Neuron (in vitro differentiated cells): Measurements from ENCODE around the gene BRME1.
A peak's percentile ranks its signal among the peaks of the same experiment; 100 is the strongest.

ENCODE experiments used
- H2AFZ ChIP-seq: one replicate; pipeline ENCODE4 v1.6.1; 2013; ENCODE audit warnings: low read depth, mild to moderate bottlenecking, inconsistent platforms, low read length, moderate library complexity
- H3K27me3 ChIP-seq: one replicate; pipeline ENCODE4 v1.6.1; 2013; ENCODE audit warnings: low read length; ENCODE audit not compliant: insufficient read depth
- H3K36me3 ChIP-seq: one replicate; pipeline ENCODE4 v1.6.1; 2013; ENCODE audit warnings: low read length; ENCODE audit not compliant: insufficient read depth
- H3K4me1 ChIP-seq: one replicate; pipeline ENCODE4 v1.6.1; 2013; ENCODE audit warnings: low read length; ENCODE audit not compliant: insufficient read depth
- H3K4me3 ChIP-seq: 2 replicates; pipeline ENCODE4 v1.5.1; 2013; ENCODE audit warnings: mild to moderate bottlenecking, low read length, moderate library complexity
- H3K9me3 ChIP-seq: one replicate; pipeline ENCODE4 v1.6.1; 2013; ENCODE audit warnings: low read length

Gene BRME1

DNA sequence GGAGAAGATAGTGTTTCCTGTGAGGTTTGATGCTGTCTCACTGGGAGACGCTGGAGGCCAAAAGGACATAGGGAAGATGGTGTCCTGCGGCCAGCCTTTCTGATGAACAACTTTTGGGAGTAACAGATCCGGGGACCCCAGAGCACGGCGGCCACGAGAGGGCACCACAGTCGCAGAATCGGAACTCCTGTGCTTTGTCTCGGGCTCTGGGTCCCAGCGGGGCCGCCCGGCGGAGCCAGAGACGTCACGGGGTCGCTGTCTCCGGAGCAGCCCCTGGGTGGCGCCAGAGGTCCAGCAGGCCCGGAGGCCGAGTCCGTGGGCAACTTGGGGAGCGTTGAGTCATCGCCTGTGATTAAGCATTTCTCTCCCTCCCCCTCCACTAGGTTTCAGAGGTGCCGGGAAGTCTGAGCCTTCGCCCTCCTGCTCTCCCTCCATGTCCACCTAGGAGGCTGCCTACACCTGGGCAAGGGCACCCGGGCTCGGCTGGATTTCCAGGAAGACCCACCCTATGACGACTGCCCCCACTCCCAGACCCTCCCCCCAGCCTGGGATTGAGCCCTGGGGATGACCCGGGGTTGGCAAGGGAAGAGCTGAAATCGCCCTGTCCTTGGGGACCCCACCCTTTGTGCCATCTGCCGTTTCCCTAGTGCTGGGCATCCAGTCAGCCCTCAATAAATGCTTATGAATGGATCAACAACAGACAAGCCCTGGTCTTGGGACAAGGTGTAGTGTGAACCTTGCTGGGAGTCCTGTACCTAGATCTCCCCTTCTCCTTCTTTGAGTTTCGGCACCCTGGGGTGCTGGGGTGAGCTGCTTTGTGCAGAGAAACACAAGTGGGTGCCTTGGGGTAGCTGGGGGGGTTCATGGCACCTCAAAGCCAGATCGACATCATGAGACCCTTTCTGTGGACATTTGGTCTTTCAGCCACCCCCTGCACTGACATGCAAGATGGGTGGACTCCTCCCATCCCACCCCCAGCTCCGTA is 25.6 kb downstream of the BRME1 start:
- Histone ChIP-seq H3K4me1 (peaks cover 19% of the 10 kb centered on the region), H3K27me3 (no peaks in the 10 kb centered on the region), H3K9me3 (no peaks in the 10 kb centered on the region), H3K4me3 (no peak overlapping the region), H3K36me3 (no peaks in the 10 kb centered on the region), H2AFZ (peak overlapping the region; percentile 14)

DNA sequence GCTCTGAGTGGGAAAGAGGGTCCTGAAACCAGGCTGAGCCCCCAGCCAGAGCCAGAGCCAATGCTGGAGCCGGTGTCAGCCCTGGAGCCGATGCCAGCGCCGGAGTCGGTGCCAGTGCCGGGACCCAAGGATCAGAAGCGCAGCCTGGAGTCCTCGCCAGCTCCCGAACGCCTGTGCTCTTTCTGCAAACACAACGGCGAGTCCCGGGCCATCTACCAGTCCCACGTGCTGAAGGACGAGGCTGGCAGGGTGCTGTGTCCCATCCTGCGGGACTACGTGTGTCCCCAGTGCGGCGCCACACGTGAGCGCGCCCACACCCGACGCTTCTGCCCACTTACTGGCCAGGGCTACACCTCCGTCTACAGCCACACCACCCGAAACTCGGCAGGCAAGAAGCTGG is 28.6 kb downstream of the BRME1 start:
- Histone ChIP-seq H3K9me3 (no peaks in the 10 kb centered on the region), H2AFZ (no peak overlapping the region), H3K27me3 (no peaks in the 10 kb centered on the region), H3K4me3 (no peak overlapping the region), H3K36me3 (no peaks in the 10 kb centered on the region), H3K4me1 (peaks cover 17% of the 10 kb centered on the region)

DNA sequence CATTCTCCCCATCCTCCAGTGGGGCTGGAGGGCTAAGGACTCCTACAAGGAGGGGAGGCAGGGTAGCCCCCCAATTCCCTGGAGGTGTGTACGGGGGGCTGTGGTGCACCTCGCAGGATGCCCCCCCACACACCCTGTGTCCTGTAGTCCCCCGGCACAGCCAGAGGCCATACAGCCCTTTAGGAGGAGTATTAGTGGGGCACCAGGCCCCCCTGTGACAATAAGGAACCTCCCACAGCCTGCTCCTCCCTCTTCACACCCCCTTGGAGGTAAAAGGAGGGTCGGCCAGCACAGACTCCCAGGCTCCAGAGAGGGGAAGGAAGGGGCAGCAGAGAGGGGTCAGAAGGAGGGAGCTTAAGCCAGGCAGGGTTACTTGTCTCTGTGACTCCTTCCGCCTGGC is 29.1 kb downstream of the BRME1 start, which contains the start of gene NANOS3:
TSS of gene NANOS3 (plus strand) at position 301 of the 400 bp plus-strand sequence. CDS start 115 bp downstream, outside the sequence.
- no peaks in the 10 kb centered on the region for H3K36me3 ChIP-seq
- peaks cover 16% of the 10 kb centered on the region for H3K4me1 ChIP-seq
- H3K4me3 ChIP-seq: no peak within 1 kb of the TSS
- H2AFZ ChIP-seq: no peak within 1 kb of the TSS
- H3K27me3 ChIP-seq: no peaks in the 10 kb centered on the region
- no peaks in the 10 kb centered on the region for H3K9me3 ChIP-seq

DNA sequence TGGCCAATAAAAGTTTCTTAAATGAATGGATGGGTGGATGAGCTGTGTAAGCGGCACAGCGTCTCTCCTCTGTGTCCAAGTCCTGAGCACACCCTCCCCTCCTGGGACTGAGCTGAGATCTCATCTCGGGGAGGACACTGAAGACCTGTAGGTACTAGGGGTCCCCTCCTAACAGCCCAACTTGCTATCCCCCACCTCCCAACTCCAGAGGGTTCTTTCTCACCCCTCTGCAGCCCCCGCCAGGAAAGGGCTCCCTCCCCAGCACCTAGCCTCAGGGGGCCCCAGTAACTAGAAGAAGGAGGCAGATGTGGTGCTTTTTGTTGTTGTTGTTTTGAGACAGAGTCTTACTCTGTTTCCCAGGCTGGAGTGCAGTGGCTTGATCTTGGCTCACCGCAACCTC is 30.1 kb downstream of the BRME1 start:
- Histone ChIP-seq H3K36me3 (no peaks in the 10 kb centered on the region), H2AFZ (no peak overlapping the region), H3K4me1 (peaks cover 6% of the 10 kb centered on the region), H3K27me3 (no peaks in the 10 kb centered on the region), H3K4me3 (no peak overlapping the region), H3K9me3 (no peaks in the 10 kb centered on the region)

DNA sequence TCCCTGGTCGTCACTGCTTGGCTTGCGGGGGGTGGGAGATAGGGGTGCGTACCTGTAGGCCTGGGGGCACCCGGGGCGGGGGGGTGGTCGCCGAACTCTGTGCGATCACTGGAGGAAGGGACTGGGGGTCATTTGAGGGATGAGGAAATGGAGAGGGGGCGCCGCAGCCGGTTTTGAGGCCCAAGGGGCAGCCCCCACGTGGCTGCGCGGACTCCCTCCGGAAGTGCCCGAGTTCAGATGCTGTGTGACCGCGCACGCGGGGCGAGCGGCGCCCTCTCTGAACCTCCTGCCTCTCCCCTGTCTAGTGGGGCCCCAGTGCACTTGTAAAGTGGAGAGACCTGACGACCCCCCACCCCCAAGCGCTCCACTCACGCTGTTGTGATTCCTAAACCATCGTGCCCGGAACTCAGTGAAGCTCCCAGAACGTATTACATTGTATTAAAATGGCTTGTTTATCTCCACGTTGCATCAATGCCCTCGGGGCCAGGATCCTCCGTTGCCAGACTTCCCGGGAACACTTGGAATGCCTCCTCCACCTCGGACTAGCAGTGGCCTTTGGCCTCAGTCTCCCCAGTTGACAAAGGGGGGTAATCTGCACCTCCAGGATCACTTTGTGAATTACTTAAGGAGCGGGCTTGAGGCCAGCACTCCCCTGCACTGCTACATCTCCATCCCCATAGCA is 31.9 kb downstream of the BRME1 start:
- Histone ChIP-seq H3K9me3 (no peaks in the 10 kb centered on the region), H3K27me3 (no peaks in the 10 kb centered on the region), H2AFZ (no peak overlapping the region), H3K36me3 (no peaks in the 10 kb centered on the region), H3K4me3 (no peak overlapping the region), H3K4me1 (no peaks in the 10 kb centered on the region)

DNA sequence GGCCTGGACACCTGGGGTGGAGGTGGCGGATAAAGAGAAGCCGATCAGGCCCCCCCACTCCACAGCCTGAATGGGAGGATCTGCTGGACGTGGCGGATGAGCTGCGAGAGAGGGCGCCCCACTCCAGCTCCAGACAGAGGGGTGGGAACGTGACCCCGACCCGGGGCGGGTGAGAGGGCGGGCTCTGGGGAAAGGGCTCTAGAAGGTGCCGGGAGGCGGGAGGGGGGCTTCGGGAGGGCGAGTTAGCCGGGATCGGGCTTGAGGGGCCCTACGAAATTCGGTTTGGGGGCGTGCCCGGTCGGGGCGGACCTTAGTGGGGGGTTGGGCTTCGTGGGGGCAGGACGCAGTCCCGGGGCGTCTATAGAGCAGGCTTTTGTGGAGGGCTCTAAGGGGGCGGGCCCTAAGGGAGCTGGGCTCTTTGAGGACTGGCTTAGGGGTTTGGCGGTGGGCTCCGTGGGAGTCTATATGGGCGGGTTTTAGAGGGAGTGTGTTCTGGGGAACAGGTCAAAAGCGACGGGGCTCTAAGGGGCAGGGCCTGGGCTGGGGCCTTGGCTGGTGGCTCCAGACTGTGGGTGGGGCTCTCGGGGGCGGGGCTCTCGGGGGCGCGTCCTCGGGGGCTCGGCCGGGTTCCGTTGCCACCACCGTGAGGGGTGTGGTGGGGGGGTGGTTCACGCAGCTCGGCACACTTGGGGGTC is 33.1 kb downstream of the BRME1 start:
- Histone ChIP-seq H3K27me3 (no peaks in the 10 kb centered on the region), H3K9me3 (no peaks in the 10 kb centered on the region), H2AFZ (no peak overlapping the region), H3K4me3 (no peak overlapping the region), H3K4me1 (no peaks in the 10 kb centered on the region), H3K36me3 (no peaks in the 10 kb centered on the region)

DNA sequence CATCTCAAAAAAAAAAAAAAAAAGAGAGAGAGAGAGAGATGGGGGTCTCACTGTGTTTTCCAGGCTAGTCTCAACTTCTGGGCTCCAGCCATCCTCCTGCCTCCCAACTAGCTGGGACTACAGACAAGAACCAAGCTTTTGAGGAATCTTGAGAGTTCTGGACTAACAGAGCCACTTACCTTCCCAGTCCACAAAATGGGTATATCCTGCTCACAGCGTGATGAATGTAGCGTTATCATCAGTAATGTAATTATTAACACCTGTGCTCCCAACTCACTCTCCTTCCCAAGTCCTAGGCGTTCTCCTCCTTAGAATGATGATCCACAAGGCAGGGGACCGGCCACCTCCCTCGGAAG is 33.6 kb downstream of the BRME1 start:
- no peaks in the 10 kb centered on the region for H3K4me1 ChIP-seq
- no peaks in the 10 kb centered on the region for H3K9me3 ChIP-seq
- no peaks in the 10 kb centered on the region for H3K36me3 ChIP-seq
- H2AFZ ChIP-seq: no peak overlapping the region
- peaks cover 3% of the 10 kb centered on the region for H3K27me3 ChIP-seq
- no peak overlapping the region for H3K4me3 ChIP-seq

DNA sequence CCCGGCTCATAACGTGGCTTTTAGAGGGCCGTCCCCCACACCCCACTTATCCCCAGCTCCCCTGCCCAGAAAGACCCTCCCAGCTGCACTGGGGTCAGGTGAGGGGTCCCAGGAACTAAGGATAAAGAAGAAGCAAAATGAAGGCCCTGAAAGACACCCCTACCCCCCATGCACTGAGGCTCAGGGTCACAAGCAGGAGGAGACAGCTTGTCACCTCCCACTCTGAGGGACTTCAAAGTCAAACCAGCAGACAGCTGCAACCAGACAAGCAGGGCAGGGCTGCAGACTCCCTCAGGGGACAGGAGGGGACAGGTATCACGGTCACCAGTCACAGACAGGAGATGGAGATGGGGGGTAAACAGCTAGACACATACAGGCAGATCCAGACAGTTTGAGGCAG is 35.0 kb downstream of the BRME1 start:
- Histone ChIP-seq H3K4me3 (no peak overlapping the region), H3K36me3 (no peaks in the 10 kb centered on the region), H3K27me3 (peaks cover 11% of the 10 kb centered on the region), H3K9me3 (no peaks in the 10 kb centered on the region), H2AFZ (no peak overlapping the region), H3K4me1 (peaks cover 6% of the 10 kb centered on the region)

DNA sequence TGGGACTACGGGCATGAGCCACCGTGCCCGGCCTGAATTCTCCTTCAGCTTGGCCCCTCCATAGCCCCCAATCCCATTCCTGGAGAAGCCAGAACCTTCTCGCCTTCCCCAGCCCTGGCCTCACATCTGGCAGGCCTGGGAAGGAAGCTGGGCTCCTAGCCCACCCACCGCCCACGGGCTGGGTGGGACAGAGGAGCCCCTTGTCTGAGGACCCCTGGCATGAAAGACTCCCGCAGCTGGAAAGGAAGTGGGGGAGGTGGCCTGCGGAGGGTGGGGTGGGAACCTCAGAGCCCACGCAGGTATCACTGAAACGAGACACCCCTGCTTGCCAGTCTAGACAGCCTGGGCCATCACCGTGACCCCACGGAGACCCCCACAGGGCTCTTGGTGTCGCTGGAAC is 36.6 kb downstream of the BRME1 start:
- Histone ChIP-seq H3K9me3 (no peaks in the 10 kb centered on the region), H3K4me1 (peaks cover 11% of the 10 kb centered on the region), H3K4me3 (no peak overlapping the region), H3K27me3 (peaks cover 18% of the 10 kb centered on the region), H2AFZ (no peak overlapping the region), H3K36me3 (no peaks in the 10 kb centered on the region)

DNA sequence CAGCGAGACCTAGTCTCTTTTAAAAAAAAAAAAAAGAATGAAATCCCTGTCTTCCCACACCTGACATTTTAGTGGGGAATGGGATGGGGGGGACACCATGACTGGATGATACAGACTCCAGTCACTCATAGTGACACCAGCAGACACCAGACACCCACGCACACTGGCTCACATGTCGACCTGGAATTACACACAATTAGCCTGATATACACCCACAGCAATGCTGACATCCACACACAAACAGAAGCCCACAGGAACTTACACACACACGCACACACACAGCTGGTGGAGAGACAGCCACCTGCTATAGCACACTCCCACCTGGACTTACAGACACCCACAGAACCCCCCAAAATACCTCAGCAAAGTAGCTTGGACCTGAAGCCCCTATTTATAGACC is 37.3 kb downstream of the BRME1 start:
- Histone ChIP-seq H3K4me1 (peaks cover 11% of the 10 kb centered on the region), H3K27me3 (peaks cover 24% of the 10 kb centered on the region), H3K36me3 (no peaks in the 10 kb centered on the region), H3K9me3 (no peaks in the 10 kb centered on the region), H2AFZ (no peak overlapping the region), H3K4me3 (no peak overlapping the region)

DNA sequence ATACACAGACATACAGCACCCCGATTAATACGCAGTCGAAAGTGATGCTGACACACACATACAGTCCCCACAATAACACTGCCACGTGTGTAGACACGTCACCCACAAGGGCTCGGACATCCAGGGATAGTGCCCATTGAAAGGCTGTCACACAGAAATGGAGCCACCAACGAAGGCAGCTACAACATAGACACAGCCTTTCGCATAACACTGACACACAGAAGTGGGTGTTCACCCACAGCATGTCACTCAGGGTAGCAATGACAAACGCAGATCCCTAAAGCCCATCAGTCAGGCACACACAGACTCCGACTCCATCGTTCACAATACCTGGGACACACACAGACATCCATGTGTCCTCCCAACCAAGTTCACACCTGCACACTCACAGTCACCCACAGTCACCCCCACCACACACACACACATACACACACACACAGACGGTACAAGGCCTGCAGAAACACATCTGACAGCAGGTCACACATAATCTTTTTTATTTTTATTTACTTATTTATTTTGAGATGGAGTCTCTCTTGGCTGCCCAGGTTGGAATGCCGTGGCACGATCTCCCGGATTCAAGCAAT is 39.4 kb downstream of the BRME1 start:
- Histone ChIP-seq H3K9me3 (no peaks in the 10 kb centered on the region), H2AFZ (no peak overlapping the region), H3K4me3 (peak overlapping the region; percentile 51), H3K4me1 (peaks cover 16% of the 10 kb centered on the region), H3K36me3 (no peaks in the 10 kb centered on the region), H3K27me3 (peaks cover 24% of the 10 kb centered on the region)

DNA sequence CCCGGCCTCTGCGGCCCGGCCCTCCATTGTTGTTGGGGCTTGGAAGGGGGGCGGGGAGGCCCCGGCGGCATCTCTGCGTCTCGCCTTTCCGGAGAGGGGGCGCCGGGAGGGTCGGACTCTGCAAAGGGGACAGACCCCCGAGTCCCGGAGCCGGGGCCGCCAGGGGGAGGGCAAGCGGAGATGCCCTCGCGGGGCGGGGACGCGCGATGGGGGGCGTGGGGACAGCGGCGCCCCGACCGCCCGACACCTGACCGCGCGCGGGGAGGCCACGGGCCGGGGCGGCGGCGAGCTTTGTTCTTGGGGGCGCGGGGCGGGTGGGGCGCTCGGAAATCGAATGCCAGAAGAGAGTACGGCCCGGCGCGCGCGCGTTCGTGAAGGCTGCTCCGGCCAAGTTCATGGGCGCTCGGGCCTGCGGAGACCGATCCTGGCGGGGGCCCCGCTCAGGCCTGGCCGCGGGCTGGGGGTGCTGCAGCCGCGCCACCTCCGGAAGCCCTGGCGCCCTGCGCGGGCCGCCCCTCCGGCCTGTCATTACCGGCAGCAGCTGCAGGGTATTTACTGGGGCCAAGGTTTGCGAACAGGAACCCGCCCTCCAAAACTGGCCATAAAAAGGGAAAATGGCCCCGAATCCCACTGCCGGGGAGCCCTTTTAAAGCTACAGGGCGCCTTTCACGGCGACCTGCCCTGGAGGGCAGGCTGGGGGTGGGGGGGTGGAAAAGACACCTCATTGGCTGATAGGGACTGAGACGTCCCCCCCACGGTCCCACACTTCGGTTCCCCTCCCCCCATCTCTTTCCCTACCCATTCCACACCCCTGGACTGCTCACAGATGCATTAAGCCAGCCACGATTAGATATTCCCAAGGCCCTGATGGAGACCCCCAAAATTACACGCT is 40.1 kb downstream of the BRME1 start:
- Histone ChIP-seq H3K36me3 (no peaks in the 10 kb centered on the region), H3K4me1 (peaks cover 18% of the 10 kb centered on the region), H3K9me3 (no peaks in the 10 kb centered on the region), H3K27me3 (peaks cover 24% of the 10 kb centered on the region), H2AFZ (peak overlapping the region; percentile 73), H3K4me3 (peak overlapping the region; percentile 51)
